IMR-90 (cell line): Measurements from ENCODE around the gene SPDEF. TPM values are rescaled to one million over a fixed set of nuclear protein-coding genes. Genes with fewer than 3 reads are reported as not detected.

Source experiments
- ATAC-seq: fragments of 200-7000 bp; cut with Tn5 transposase; 2 replicates; pipeline ENCODE4 v1.9.1; 2020; ENCODE audit warnings: low read depth, mild to moderate bottlenecking, moderate library complexity
- BruUV-seq: library from RNA; stranded (reverse); fragments of 400-500 nt; replicated peaks from 2 replicates; lab custom pipeline; 2021; lab: Mats Ljungman, UMichigan
- CTCF ChIA-PET: fragments of 300-600 bp; formaldehyde crosslinking; extraction: SDS; loops from one replicate; lab custom pipeline; 2021; ENCODE audit warnings: antibody characterized with exemption; lab: Yijun Ruan, JAX
- POLR2A ChIA-PET: fragments of 300-600 bp; sonication (Branson Sonifier 250); formaldehyde crosslinking; loops from one replicate; lab custom pipeline; 2022; ENCODE audit warnings: antibody characterized with exemption; ENCODE audit not compliant: unreplicated experiment; lab: Charles Lee
- DNase-seq: peaks from one replicate; pipeline ENCODE4 v3.0.0; 2013
- H2AFZ ChIP-seq: replicated peaks from 2 replicates; pipeline ENCODE3; 2013; ENCODE audit warnings: low read length, mild to moderate bottlenecking; ENCODE audit not compliant: poor library complexity
- H2AK5ac ChIP-seq: 2 replicates; pipeline ENCODE4 v1.6.1; 2013; ENCODE audit warnings: low read depth, low read length, inconsistent platforms
- H2AK9ac ChIP-seq: replicated peaks from 2 replicates; pipeline ENCODE3; 2013; ENCODE audit warnings: mild to moderate bottlenecking, low read depth, low read length, moderate library complexity; ENCODE audit not compliant: poor library complexity
- H2BK120ac ChIP-seq: 2 replicates; pipeline ENCODE4 v1.6.1; 2013; ENCODE audit warnings: low read depth, low read length, inconsistent platforms
- H2BK15ac ChIP-seq: 3 replicates; pipeline ENCODE4 v1.6.1; 2013; ENCODE audit warnings: low read depth, low read length, inconsistent platforms
- H2BK20ac ChIP-seq: 2 replicates; pipeline ENCODE4 v1.6.1; 2013; ENCODE audit warnings: low read depth, mild to moderate bottlenecking, inconsistent platforms, low read length, moderate library complexity
- H2BK5ac ChIP-seq: 2 replicates; pipeline ENCODE4 v1.6.1; 2013; ENCODE audit warnings: mild to moderate bottlenecking, low read depth, low read length, inconsistent platforms; ENCODE audit not compliant: poor library complexity, severe bottlenecking
- H3K14ac ChIP-seq: replicated peaks from 2 replicates; pipeline ENCODE4 v1.6.1; 2013; ENCODE audit warnings: low read depth, low read length, inconsistent platforms
- H3K18ac ChIP-seq: 2 replicates; pipeline ENCODE4 v1.6.1; 2013; ENCODE audit warnings: low read depth, low read length, control low read depth
- H3K23ac ChIP-seq: 2 replicates; pipeline ENCODE4 v1.6.1; 2013; ENCODE audit warnings: low read depth, low read length, inconsistent platforms
- H3K27ac ChIP-seq: 2 replicates; pipeline ENCODE4 v1.5.1; 2013; ENCODE audit warnings: mild to moderate bottlenecking, control low read depth, low read length; ENCODE audit not compliant: insufficient read depth
- H3K27me3 ChIP-seq: 2 replicates; pipeline ENCODE4 v1.6.1; 2013; ENCODE audit warnings: low read length; ENCODE audit not compliant: control insufficient read depth, insufficient read depth
- H3K36me3 ChIP-seq: 2 replicates; pipeline ENCODE4 v1.6.1; 2013; ENCODE audit warnings: low read length, mixed read lengths; ENCODE audit not compliant: control insufficient read depth, insufficient read depth
- H3K4ac ChIP-seq: 2 replicates; pipeline ENCODE4 v1.6.1; 2013; ENCODE audit warnings: low read depth, low read length, inconsistent platforms
- H3K4me1 ChIP-seq: 2 replicates; pipeline ENCODE4 v1.6.1; 2013; ENCODE audit warnings: low read length, mixed read lengths; ENCODE audit not compliant: control insufficient read depth, insufficient read depth
- H3K4me2 ChIP-seq: 2 replicates; pipeline ENCODE4 v1.6.1; 2013; ENCODE audit warnings: low read depth, mild to moderate bottlenecking, control low read depth, low read length, moderate library complexity
- H3K4me3 ChIP-seq: 2 replicates; pipeline ENCODE4 v1.5.1; 2013; ENCODE audit warnings: low read depth, mild to moderate bottlenecking, control low read depth, low read length, moderate library complexity; ENCODE audit not compliant: insufficient read depth
- H3K56ac ChIP-seq: 2 replicates; pipeline ENCODE4 v1.6.1; 2013; ENCODE audit warnings: low read length, inconsistent platforms; ENCODE audit not compliant: insufficient read depth; ENCODE audit errors: extremely low read depth
- H3K79me1 ChIP-seq, 2 experiments: 2 replicates each; pipeline ENCODE4 v1.6.1; 2013; ENCODE audit warnings: low read length in 2 of 2, inconsistent platforms in 1 of 2, low read depth in 1 of 2
- H3K9ac ChIP-seq: 2 replicates; pipeline ENCODE4 v1.6.1; 2013; ENCODE audit warnings: low read depth, low read length, control low read depth
- H3K9me1 ChIP-seq: 2 replicates; pipeline ENCODE4 v1.6.1; 2013; ENCODE audit warnings: low read length, inconsistent platforms; ENCODE audit not compliant: insufficient read depth
- H3K9me3 ChIP-seq: 2 replicates; pipeline ENCODE4 v1.6.1; 2013; ENCODE audit warnings: low read length; ENCODE audit not compliant: control insufficient read depth, insufficient read depth
- H4K20me1 ChIP-seq: 2 replicates; pipeline ENCODE4 v1.6.1; 2013; ENCODE audit warnings: low read length, inconsistent platforms; ENCODE audit not compliant: insufficient read depth
- H4K5ac ChIP-seq: 2 replicates; pipeline ENCODE4 v1.6.1; 2013; ENCODE audit warnings: mild to moderate bottlenecking, low read depth, low read length, control low read depth
- H4K8ac ChIP-seq, 2 experiments: 2 replicates each; pipeline ENCODE4 v1.6.1; 2013; ENCODE audit warnings: low read depth in 2 of 2, low read length in 2 of 2, control low read depth in 1 of 2, inconsistent platforms in 1 of 2
- H4K91ac ChIP-seq: 2 replicates; pipeline ENCODE4 v1.6.1; 2013; ENCODE audit warnings: low read depth, low read length, inconsistent platforms; ENCODE audit not compliant: insufficient read depth
- CHD1 ChIP-seq: IDR thresholded peaks from 2 replicates; pipeline ENCODE4 v1.6.1; 2012; ENCODE audit warnings: low read depth, low read length, improper control_type of control experiment
- MXI1 ChIP-seq: IDR thresholded peaks from 2 replicates; pipeline ENCODE4 v1.6.1; 2012; ENCODE audit warnings: low read depth, mild to moderate bottlenecking, low read length, moderate library complexity, borderline replicate concordance
- POLR2A ChIP-seq: IDR thresholded peaks from 2 replicates; pipeline ENCODE4 v1.6.1; 2012; ENCODE audit warnings: mild to moderate bottlenecking, low read depth, low read length
- RCOR1 ChIP-seq: IDR thresholded peaks from 2 replicates; pipeline ENCODE4 v1.6.1; 2012; ENCODE audit warnings: mild to moderate bottlenecking, low read length, improper control_type of control experiment; ENCODE audit not compliant: insufficient replicate concordance
- RFX5 ChIP-seq: IDR thresholded peaks from 2 replicates; pipeline ENCODE4 v1.8.0; 2012; ENCODE audit warnings: low read depth, mild to moderate bottlenecking, low read length, moderate library complexity
- WGBS, 2 experiments: methylation state at CpG; one replicate each; pipeline versions ENCODE4 v1.1.5 to v1.1.7; 2013; ENCODE audit warnings: missing lambda C conversion rate in 2 of 2; ENCODE audit not compliant: insufficient read length in 1 of 2; ENCODE audit errors: extremely low coverage in 2 of 2; 5-methylcytosine and 5-hydroxymethylcytosine counted together
- dilution Hi-C: fragments of 300-500 bp; cut with HindIII; formaldehyde crosslinking; loops from one replicate; pipeline ENCODE4 v1.14.3; 2018; ENCODE audit warnings: low sequenced_read_pairs; ENCODE audit not compliant: unreplicated experiment
- in situ Hi-C: fragments of 300-500 bp; cut with MboI; formaldehyde crosslinking; loops from 3 replicates; pipeline ENCODE4 v1.14.3; 2019; ENCODE audit warnings: low sequenced_read_pairs, inconsistent platforms, mixed read lengths
- intact Hi-C: fragments of 100-400 bp; cut with micrococcal nuclease; formaldehyde crosslinking; loops from 2 replicates; pipeline ENCODE4 v1.10.0; 2022
- polyA plus RNA-seq, 3 experiments: library from polyadenylated mRNA; depleted of rRNA; stranded (reverse); fragments of >200 nt; gene quantifications; 2 replicates each; pipeline ENCODE4 v1.2.3, GENCODE V29; 2012; ENCODE audit warnings: low replicate concordance in 1 of 3
- total RNA-seq: library from RNA; depleted of rRNA; stranded (reverse); fragments of >200 nt; gene quantifications from 2 replicates; pipeline ENCODE4 v1.2.3, GENCODE V29; 2012

The SPDEF gene
- total and polyA plus RNA-seq, 2 of the 4 experiments (the other 2 are of a cell fraction) = 0.05 TPM; not detected in 1

- Histone ChIP-seq H4K8ac (no peak overlapping the region), H3K9me1 (peaks cover 20% of the 10 kb centered on the region), H3K9me3 (no peaks in the 10 kb centered on the region), H2AK5ac (no peak overlapping the region), H3K27ac (no peak overlapping the region), H3K18ac (no peak overlapping the region), H2AK9ac (no peak overlapping the region), H2BK5ac (no peak overlapping the region), H2AFZ (no peak overlapping the region), H3K9ac (no peak overlapping the region), H3K14ac (no peak overlapping the region), H3K36me3 (peaks cover 5% of the 10 kb centered on the region), H3K4me2 (no peak overlapping the region), H4K91ac (no peak overlapping the region), H4K20me1 (peaks cover 63% of the 10 kb centered on the region), H2BK15ac (no peak overlapping the region), H3K56ac (no peak overlapping the region), H3K4me1 (peaks cover 10% of the 10 kb centered on the region), H4K5ac (no peak overlapping the region), H3K23ac (no peak overlapping the region), H3K4me3 (no peak overlapping the region), H2BK120ac (no peak overlapping the region), H3K4ac (no peak overlapping the region), H2BK20ac (no peak overlapping the region), H3K27me3 (no peaks in the 10 kb centered on the region), H3K79me1 (peaks cover 47 to 78% of the 10 kb centered on the region in 2 experiments)
- ATAC-seq (no peak), DNase-seq (no peak)
- BruUV-seq = no TSS peak
- intact Hi-C loops = loop anchor here (10.0 kb wide), 1 partner anchor 536 kb away; no protein-coding TSS in a partner anchor
- CTCF ChIA-PET = interaction anchor here (0.5 to 0.8 kb wide), 2 partner anchors 12 to 119 kb away, joined by 3 read pairs; no protein-coding TSS in a partner anchor
- TF ChIP-seq RFX5 (no peak), POLR2A (no peak), CHD1 (no peak), MXI1 (no peak), RCOR1 (no peak)
- dilution Hi-C loops = no loop called here
- in situ Hi-C loops = loop anchor here (5.0 to 10.0 kb wide), 4 partner anchors 176 to 433 kb away; partner anchors contain the start of genes RPS10 and SMIM29
- POLR2A ChIA-PET = no interaction called here
- no CpG with 5 or more reads among the region's 4 CpGs for WGBS, 2 experiments
These were observed 44.7 kb upstream of the SPDEF start for GRCh38 chr6:34600796-34601195.
